Activated B cell treated with CpG ODN at 0.5 μM for 24 hours (primary cell): ENCODE measurements around the gene INPP5A. TPM values are rescaled to one million over a fixed set of nuclear protein-coding genes. Genes with fewer than 3 reads are reported as not detected.
"Not testable (repeated sequence)": the region's sequence is repeated elsewhere in the genome, so short reads cannot be mapped to it uniquely, and the experiment has no call there.

Source experiments
- ATAC-seq: fragments of 200-7000 bp; cut with Tn5 transposase; one replicate; pipeline ENCODE4 v1.10.0; 2021; ENCODE audit warnings: low read depth, mild to moderate bottlenecking, moderate library complexity
- CTCF ChIA-PET: fragments of 350-600 bp; sonication (Branson Sonifier 250); formaldehyde crosslinking; loops from one replicate; lab custom pipeline; 2021; ENCODE audit warnings: antibody characterized with exemption; lab: Charles Lee
- POLR2A ChIA-PET: fragments of 350-600 bp; sonication (Branson Sonifier 250); formaldehyde crosslinking; loops from one replicate; lab custom pipeline; 2021; ENCODE audit warnings: antibody characterized with exemption; lab: Charles Lee
- DNase-seq: peaks from one replicate; pipeline ENCODE4 v3.0.0; 2022
- H3K27ac Mint-ChIP-seq: one replicate; pipeline ENCODE4 v1.8.0; 2020; ENCODE audit warnings: mixed read lengths
- H3K27me3 Mint-ChIP-seq: one replicate; pipeline ENCODE4 v1.8.0; 2021; ENCODE audit warnings: mixed read lengths
- H3K36me3 Mint-ChIP-seq: one replicate; pipeline ENCODE4 v1.8.0; 2021; ENCODE audit warnings: low read depth, mixed read lengths
- H3K4me1 Mint-ChIP-seq: one replicate; pipeline ENCODE4 v1.8.0; 2021; ENCODE audit warnings: mixed read lengths
- H3K4me3 Mint-ChIP-seq: one replicate; pipeline ENCODE4 v1.8.0; 2020; ENCODE audit warnings: mild to moderate bottlenecking, mixed read lengths
- H3K9me3 Mint-ChIP-seq: one replicate; pipeline ENCODE4 v1.8.0; 2020; ENCODE audit warnings: mixed read lengths
- intact Hi-C: fragments of 100-400 bp; cut with micrococcal nuclease; formaldehyde crosslinking; loops from one replicate; pipeline ENCODE4 v1.15.1; 2024
- total RNA-seq: library from RNA; stranded (reverse); gene quantifications from 2 replicates; pipeline ENCODE4 v1.2.3, GENCODE V29; 2022
- TF ChIP-seq, protein P1 (sequence below): fragments of 200-600 bp; IDR thresholded peaks from one replicate; pipeline ENCODE4 v1.8.0; 2022; ENCODE audit warnings: antibody characterized with exemption, mild to moderate bottlenecking

The INPP5A gene
- total RNA-seq, 1 donor from 2014 or later: 24.9 TPM

DNA sequence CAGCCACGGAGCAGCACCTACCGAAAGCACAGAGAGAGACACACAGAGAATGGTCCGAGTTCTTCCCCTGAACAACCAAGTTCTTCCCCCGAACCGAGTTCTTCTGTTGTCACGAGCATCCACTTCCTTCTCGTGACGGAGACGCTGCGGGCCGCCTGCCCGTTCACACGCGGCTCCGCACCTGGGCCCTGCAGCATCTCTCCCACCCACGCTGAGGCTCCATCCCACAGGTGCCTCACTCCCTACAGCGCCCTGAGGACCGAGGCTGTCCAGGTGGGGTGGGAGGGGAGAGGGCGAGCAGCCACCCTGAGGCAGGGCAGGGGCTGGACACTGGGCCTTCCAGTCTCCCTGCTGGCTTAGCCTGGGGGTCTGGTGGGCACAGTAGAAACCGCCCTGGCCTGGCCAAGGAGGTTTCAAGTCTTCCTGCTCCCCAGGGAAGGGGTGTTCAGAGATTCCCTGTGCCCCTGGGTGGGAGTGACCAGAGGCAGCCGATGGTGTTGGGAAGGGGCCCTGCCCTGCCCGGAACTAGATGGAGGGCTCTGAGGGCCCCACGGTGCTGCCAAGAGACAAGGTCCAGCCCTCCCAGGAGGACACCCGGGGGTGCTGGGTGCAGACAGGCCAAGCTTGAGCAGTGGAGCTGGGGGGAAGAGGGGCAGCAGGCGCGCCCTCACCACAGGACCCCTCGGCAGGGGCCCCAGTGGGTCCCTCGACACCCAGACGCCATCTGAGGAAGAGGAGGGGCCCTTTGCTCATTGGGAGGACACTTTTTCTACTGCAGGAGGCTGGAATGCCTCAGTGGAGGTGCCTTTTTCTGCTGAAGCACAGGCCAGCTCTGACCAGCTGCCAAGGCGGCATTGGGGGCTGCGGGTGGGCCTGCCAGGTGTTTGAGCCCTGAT lies 253.6 kb downstream of the INPP5A start:
- ChIA-PET POLR2A (no interaction called here), CTCF (no interaction called here)
- Mint-ChIP-seq H3K9me3 (no peaks in the 10 kb centered on the region), H3K4me3 (no peak overlapping the region), H3K36me3 (no peaks in the 10 kb centered on the region), H3K27ac (no peak overlapping the region), H3K4me1 (no peaks in the 10 kb centered on the region), H3K27me3 (peaks cover 11% of the 10 kb centered on the region)
- intact Hi-C loops: no loop called here
- DNase-seq (no peak), ATAC-seq (no peak)
- TF ChIP-seq, protein P1, sequence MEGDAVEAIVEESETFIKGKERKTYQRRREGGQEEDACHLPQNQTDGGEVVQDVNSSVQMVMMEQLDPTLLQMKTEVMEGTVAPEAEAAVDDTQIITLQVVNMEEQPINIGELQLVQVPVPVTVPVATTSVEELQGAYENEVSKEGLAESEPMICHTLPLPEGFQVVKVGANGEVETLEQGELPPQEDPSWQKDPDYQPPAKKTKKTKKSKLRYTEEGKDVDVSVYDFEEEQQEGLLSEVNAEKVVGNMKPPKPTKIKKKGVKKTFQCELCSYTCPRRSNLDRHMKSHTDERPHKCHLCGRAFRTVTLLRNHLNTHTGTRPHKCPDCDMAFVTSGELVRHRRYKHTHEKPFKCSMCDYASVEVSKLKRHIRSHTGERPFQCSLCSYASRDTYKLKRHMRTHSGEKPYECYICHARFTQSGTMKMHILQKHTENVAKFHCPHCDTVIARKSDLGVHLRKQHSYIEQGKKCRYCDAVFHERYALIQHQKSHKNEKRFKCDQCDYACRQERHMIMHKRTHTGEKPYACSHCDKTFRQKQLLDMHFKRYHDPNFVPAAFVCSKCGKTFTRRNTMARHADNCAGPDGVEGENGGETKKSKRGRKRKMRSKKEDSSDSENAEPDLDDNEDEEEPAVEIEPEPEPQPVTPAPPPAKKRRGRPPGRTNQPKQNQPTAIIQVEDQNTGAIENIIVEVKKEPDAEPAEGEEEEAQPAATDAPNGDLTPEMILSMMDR: no peak

DNA sequence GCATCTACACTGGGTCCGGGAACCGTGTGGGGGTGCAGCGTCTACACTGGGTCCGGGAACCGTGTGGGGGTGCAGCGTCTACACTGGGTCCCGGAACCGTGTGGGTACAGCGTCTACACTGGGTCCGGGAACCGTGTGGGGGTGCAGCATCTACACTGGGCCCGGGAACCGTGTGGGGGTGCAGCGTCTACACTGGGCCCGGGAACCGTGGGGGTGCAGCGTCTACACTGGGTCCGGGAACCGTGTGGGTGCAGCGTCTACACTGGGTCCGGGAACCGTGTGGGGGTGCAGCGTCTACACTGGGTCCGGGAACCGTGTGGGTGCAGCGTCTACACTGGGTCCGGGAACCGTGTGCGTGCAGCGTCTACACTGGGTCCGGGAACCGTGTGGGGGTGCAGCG lies 254.5 kb downstream of the INPP5A start:
- CTCF ChIA-PET, intact Hi-C loops, POLR2A ChIA-PET, H3K36me3 Mint-ChIP-seq, H3K4me1 Mint-ChIP-seq, H3K27ac Mint-ChIP-seq, ATAC-seq, H3K4me3 Mint-ChIP-seq, DNase-seq, H3K9me3 Mint-ChIP-seq: not testable (repeated sequence)
- H3K27me3 Mint-ChIP-seq: peaks cover 11% of the 10 kb centered on the region

DNA sequence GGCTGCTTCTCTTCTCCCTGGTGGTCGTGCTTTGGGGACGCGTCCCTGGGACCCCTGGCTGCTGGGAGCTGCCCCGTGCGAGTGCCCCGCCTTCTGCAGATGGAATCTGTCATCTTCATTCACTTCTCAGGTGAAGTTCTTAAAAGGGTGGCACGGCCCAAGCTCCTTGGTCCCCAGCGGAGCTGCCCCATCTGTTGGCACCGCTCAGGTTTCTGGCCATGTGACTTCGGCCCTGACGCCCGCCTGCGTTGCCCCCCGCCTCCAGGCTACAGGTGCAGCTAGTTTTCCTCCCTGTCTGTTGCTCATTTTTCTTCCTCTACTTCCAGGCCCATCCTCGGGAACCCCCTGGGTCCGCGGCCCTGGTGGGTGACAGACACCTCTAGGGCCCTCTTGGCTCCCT lies 255.2 kb downstream of the INPP5A start:
- intact Hi-C loops: no loop called here
- no peaks in the 10 kb centered on the region for H3K36me3 Mint-ChIP-seq
- H3K4me3 Mint-ChIP-seq: no peak overlapping the region
- H3K27me3 Mint-ChIP-seq: peaks cover 11% of the 10 kb centered on the region
- POLR2A ChIA-PET: no interaction called here
- no peaks in the 10 kb centered on the region for H3K4me1 Mint-ChIP-seq
- CTCF ChIA-PET: no interaction called here
- ATAC-seq (no peak), DNase-seq (no peak)
- no peaks in the 10 kb centered on the region for H3K9me3 Mint-ChIP-seq
- no peak overlapping the region for H3K27ac Mint-ChIP-seq
- TF ChIP-seq, protein P1: no peak

DNA sequence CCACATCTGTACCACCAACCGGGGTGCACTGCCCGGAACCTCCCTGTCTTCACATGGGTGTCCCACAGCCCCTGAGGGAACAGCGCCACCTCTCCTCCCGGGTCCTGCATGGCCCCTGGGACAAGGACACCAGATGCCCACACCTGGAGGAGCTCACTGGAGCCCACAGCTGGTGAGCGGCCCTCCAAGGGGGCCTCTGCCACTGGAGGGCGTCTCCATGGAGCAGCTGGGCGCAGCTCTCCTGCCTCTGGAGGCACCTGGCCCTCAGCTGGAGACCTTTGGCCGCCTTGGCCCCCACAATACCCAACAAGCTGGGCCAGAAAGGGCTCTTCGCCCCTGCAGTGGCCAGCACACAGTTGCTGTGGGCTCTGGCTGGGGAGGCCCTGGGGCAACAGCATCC lies 255.6 kb downstream of the INPP5A start:
- Mint-ChIP-seq H3K36me3 (no peaks in the 10 kb centered on the region), H3K4me3 (no peak overlapping the region), H3K27ac (no peak overlapping the region), H3K27me3 (peaks cover 11% of the 10 kb centered on the region), H3K9me3 (no peaks in the 10 kb centered on the region), H3K4me1 (no peaks in the 10 kb centered on the region)
- CTCF ChIA-PET: no interaction called here
- ATAC-seq (no peak), DNase-seq (no peak)
- TF ChIP-seq, protein P1: no peak
- intact Hi-C loops: no loop called here
- POLR2A ChIA-PET: no interaction called here

DNA sequence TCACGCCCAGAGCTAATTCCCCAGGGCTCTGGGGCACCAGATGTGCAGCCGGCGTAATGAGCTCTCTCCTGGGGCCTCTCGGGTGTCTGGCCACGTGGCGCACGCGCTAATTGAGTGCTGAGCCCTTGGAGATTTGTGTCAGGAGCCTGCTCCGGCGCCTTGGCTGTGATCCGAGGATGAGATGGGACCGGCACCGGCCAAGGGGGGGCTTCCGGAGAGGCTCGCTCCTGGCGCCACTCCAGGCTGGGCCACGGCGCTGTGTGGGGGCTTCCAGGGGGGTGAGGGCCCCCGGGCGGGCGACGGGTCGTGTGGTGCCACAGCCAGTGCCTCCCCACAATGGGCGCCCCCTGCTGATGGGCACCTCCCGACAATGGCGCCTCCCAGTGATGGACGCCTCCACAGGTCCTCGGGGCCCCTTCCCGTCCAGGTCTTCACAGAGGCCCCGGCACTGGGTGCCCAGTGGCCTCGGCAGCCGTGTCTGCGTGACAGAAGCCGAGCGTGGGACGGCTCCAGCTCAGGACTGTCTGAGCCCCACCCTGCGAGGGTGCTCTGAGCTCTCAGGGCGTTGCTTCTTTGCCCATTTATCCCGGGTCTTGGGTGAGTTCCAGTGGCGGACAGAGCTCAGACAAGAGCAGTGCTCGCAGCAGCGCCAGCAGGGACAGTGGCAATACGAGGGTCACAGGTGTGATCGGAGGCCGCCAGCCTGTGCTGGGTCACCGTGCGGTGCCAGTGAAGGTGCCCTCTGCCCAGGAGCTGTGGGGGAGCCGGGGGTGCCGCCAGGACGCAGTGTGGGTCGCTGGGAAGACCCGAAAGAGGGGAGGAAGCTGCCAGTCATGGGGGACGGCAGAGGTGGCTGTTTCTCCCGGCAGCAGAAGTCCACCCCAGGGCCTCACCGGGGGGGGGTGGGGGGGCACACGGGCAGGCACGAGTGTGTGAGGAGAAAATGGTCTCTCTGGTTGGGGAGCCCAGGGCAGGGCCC lies 256.6 kb downstream of the INPP5A start:
- TF ChIP-seq, protein P1: no peak
- Mint-ChIP-seq H3K27me3 (peaks cover 8% of the 10 kb centered on the region), H3K27ac (no peak overlapping the region), H3K36me3 (no peaks in the 10 kb centered on the region), H3K4me1 (no peaks in the 10 kb centered on the region), H3K9me3 (no peaks in the 10 kb centered on the region), H3K4me3 (no peak overlapping the region)
- CTCF ChIA-PET: no interaction called here
- no peak for ATAC-seq
- no peak for DNase-seq
- POLR2A ChIA-PET: no interaction called here
- intact Hi-C loops: no loop called here
